K562 (cell line): ENCODE measurements around the gene GPR108. TPM values are rescaled to one million over a fixed set of nuclear protein-coding genes. Genes with fewer than 3 reads are reported as not detected.
A peak's percentile ranks its signal among the peaks of the same experiment; 100 is the strongest.

Experiments
- ATF7 ChIP-seq: fragments of 450-650 bp; IDR thresholded peaks from 2 replicates; pipeline ENCODE4 v1.7.1; 2014; ENCODE audit warnings: mild to moderate bottlenecking, moderate library complexity
- FOXA1 ChIP-seq: fragments of 450-650 bp; IDR thresholded peaks from 2 replicates; pipeline ENCODE4 v1.6.1; 2016; ENCODE audit warnings: mild to moderate bottlenecking, borderline replicate concordance
- FOXM1 ChIP-seq, 2 experiments: fragments of 450-650 bp in 1 of 2; sonication (generic) in 1 of 2; formaldehyde crosslinking in 1 of 2; IDR thresholded peaks; 2 replicates each; pipeline versions ENCODE4 v1.6.1 to v1.9.0; 2017 to 2022; ENCODE audit warnings: low read depth in 2 of 2, mild to moderate bottlenecking in 2 of 2, missing genetic modification reagents in 1 of 2, moderate library complexity in 1 of 2
- GATA2 ChIP-seq: sonication (generic); formaldehyde crosslinking; IDR thresholded peaks from 2 replicates; pipeline ENCODE4 v1.4.0; 2020; ENCODE audit warnings: mild to moderate bottlenecking, missing genetic modification reagents
- ILF3 ChIP-seq: fragments of 450-650 bp; IDR thresholded peaks from 2 replicates; pipeline ENCODE4 v1.6.1; 2018; ENCODE audit warnings: antibody characterized with exemption, mild to moderate bottlenecking, moderate library complexity, borderline replicate concordance
- MIER1 ChIP-seq: fragments of 450-650 bp; IDR thresholded peaks from 2 replicates; pipeline ENCODE4 v1.6.1; 2016; ENCODE audit warnings: antibody characterized with exemption, mild to moderate bottlenecking, low read depth
- NEUROD1 ChIP-seq: fragments of 150-350 bp; IDR thresholded peaks from 2 replicates; pipeline ENCODE4 v1.6.1; 2014; ENCODE audit warnings: borderline replicate concordance, low read length, low read depth; ENCODE audit not compliant: partially characterized antibody
- PHF21A ChIP-seq: fragments of 450-650 bp; IDR thresholded peaks from 2 replicates; pipeline ENCODE4 v1.6.1; 2017; ENCODE audit warnings: low read depth, borderline replicate concordance
- PTRF ChIP-seq: fragments of 450-650 bp; IDR thresholded peaks from 2 replicates; pipeline ENCODE4 v1.6.1; 2016; ENCODE audit warnings: mild to moderate bottlenecking, missing genetic modification characterization, missing compliant biosample characterization
- RBM25 ChIP-seq: fragments of 200-400 bp; formaldehyde crosslinking; IDR thresholded peaks from 2 replicates; pipeline ENCODE4 v1.6.1; 2018; ENCODE audit warnings: low read length, low read depth, moderate library complexity; ENCODE audit not compliant: severe bottlenecking
- RHOXF2B ChIP-seq: fragments of 250-450 bp; sonication (Bioruptor Pico); conservative IDR thresholded peaks from 2 replicates; pipeline ENCODE4 v1.5.1; 2021
- SMAD1 ChIP-seq: fragments of 150-350 bp; IDR thresholded peaks from 2 replicates; pipeline ENCODE4 v1.6.1; 2014; ENCODE audit warnings: low read length, low read depth; ENCODE audit not compliant: partially characterized antibody
- STAG1 ChIP-seq: sonication (generic); formaldehyde crosslinking; IDR thresholded peaks from 2 replicates; pipeline ENCODE4 v1.5.0; 2020; ENCODE audit warnings: missing genetic modification reagents, borderline replicate concordance
- STAT5B ChIP-seq: fragments of 250-450 bp; sonication (Bioruptor Pico); IDR thresholded peaks from 2 replicates; pipeline ENCODE4 v1.8.0; 2021; ENCODE audit warnings: mild to moderate bottlenecking, inconsistent platforms
- SUPT5H ChIP-seq: fragments of 450-650 bp; IDR thresholded peaks from 2 replicates; pipeline ENCODE4 v1.6.1; 2016
- TFAM ChIP-seq: fragments of 250-450 bp; sonication (Bioruptor Pico); conservative IDR thresholded peaks from 2 replicates; pipeline ENCODE4 v1.5.0; 2021; ENCODE audit warnings: mild to moderate bottlenecking, moderate library complexity
- ZBTB7A ChIP-seq: IDR thresholded peaks from 2 replicates; pipeline ENCODE4 v1.6.1; 2011; ENCODE audit warnings: low read depth, mild to moderate bottlenecking, low read length, moderate library complexity, borderline replicate concordance; ENCODE audit not compliant: control insufficient read depth
- ZC3H11A ChIP-seq: IDR thresholded peaks from 2 replicates; pipeline ENCODE4 v1.6.1; 2012; ENCODE audit warnings: low read depth, low read length, improper control_type of control experiment
- ZC3H8 ChIP-seq: fragments of 450-650 bp; IDR thresholded peaks from 2 replicates; pipeline ENCODE4 v1.6.1; 2017
- ZSCAN32 ChIP-seq: fragments of 450-650 bp; formaldehyde crosslinking; IDR thresholded peaks from 2 replicates; pipeline ENCODE4 v1.4.0; 2020; ENCODE audit warnings: mild to moderate bottlenecking, moderate library complexity
- polyA plus RNA-seq, 8 experiments: library from polyadenylated mRNA; depleted of rRNA in 4 of 8; stranded (reverse) in 5 of 8; unstranded in 3 of 8; fragments of >200 nt; fragmentation: Nextera tagmentation in 2 of 8; fragmentation: Illumina TruSeq in 1 of 8; extraction: Ambion mirVana in 2 of 8; extraction: Trizol in 1 of 8; gene quantifications; 2 replicates each; pipeline versions ENCODE4 v1.2.1 to v1.2.3, GENCODE V29; 2011 to 2014; ENCODE audit warnings: inconsistent platforms in 1 of 8, missing spikeins in 1 of 8
- total RNA-seq, 7 experiments: library from RNA; depleted of rRNA in 6 of 7; stranded (reverse); fragments of >200 nt in 6 of 7; fragmentation: Illumina TruSeq in 2 of 7; extraction: Trizol in 2 of 7; gene quantifications; 2 replicates each; pipeline versions ENCODE4 v1.2.1 to v1.2.3, GENCODE V29; 2011 to 2021; ENCODE audit warnings: low replicate concordance in 1 of 7
- TF ChIP-seq, protein P1 (sequence below): fragments of 200-800 bp; sonication (Bioruptor generic); IDR thresholded peaks from 2 replicates; pipeline ENCODE4 v1.6.1; 2017; ENCODE audit warnings: missing genetic modification characterization, missing compliant biosample characterization
- TF ChIP-seq, protein P2 (sequence below): fragments of 450-650 bp; conservative IDR thresholded peaks from 2 replicates; pipeline ENCODE4 v1.6.1; 2016; ENCODE audit warnings: missing genetic modification characterization, low read depth, mild to moderate bottlenecking, missing compliant biosample characterization, moderate library complexity
- TF ChIP-seq, protein P3 (sequence below): sonication (generic); formaldehyde crosslinking; IDR thresholded peaks from 2 replicates; pipeline ENCODE4 v1.8.0; 2022; ENCODE audit warnings: mild to moderate bottlenecking, low read depth, missing genetic modification reagents
- TF ChIP-seq, protein P4 (sequence below): sonication (generic); formaldehyde crosslinking; IDR thresholded peaks from 2 replicates; pipeline ENCODE4 v1.8.0; 2023; ENCODE audit warnings: mild to moderate bottlenecking, missing genetic modification reagents

Gene GPR108
- total and polyA plus RNA-seq, 9 of the 15 experiments (the other 6 are each of a cell fraction or from before 2014, with no cell fraction given) = 2.4 to 33.2 (median 24.4) TPM

DNA sequence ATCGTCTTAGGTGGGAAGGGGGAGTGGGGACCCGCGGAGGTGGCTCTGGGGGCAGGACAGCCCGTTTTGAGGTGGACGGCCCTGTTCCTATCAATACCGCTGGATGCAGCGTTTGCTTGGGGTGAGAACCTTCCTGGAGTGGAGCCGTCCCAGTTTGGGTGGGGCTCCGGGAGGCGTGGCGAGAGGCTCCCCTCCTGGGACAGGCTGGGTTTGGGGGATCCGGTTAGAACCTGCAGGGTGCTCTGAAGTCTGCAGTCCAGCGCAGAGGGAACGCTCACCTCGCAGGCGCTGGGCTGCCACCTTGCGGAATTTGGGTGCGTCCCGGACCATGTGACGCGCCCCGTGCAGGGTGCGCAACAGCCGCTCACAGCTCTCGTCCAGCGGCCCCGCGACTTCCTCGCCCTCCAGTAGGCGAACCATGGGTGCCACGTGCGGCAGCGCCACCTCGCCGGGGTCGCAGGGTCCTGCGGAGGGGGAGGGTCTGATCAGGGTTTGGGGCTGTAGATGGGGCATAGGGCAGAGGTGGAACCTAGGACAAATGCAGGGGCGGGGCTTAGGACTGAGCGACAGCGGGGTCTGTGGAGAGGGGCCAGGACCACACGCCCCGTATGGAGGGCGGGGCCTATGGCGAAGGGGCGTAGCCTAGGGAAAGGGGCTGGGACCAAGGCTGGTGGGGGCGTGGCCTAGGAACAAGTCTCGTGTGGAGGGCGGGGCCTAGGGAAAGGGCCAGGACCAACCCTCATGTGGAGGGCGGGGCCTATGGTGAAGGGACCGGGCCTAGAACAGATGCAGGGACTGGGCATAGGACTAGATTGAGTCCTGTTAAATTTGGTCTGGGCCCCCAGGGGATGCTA is 16.0 kb upstream of the GPR108 start (continued):
- TF ChIP-seq, protein P1, sequence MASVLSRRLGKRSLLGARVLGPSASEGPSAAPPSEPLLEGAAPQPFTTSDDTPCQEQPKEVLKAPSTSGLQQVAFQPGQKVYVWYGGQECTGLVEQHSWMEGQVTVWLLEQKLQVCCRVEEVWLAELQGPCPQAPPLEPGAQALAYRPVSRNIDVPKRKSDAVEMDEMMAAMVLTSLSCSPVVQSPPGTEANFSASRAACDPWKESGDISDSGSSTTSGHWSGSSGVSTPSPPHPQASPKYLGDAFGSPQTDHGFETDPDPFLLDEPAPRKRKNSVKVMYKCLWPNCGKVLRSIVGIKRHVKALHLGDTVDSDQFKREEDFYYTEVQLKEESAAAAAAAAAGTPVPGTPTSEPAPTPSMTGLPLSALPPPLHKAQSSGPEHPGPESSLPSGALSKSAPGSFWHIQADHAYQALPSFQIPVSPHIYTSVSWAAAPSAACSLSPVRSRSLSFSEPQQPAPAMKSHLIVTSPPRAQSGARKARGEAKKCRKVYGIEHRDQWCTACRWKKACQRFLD (CRISPR knock-in tag) = peak; percentile 61; the same call in 1 of the 2 replicates
- no peak for TF ChIP-seq FOXM1 (IDR thresholded peaks at IDR 0.05; ENCODE audit: low read depth)
- 0 out of 2 replicates have a peak, but pooled peaks have one; percentile 40 for TF ChIP-seq FOXM1 (CRISPR knock-in tag; IDR thresholded peaks at IDR 0.05; ENCODE audit: low read depth)
- 0 out of 2 replicates have a peak, but pooled peaks have one; percentile 50 for TF ChIP-seq RHOXF2B
- TF ChIP-seq SMAD1 = no peak
- no peak for TF ChIP-seq NEUROD1
- TF ChIP-seq PTRF (tag) = no peak
- no peak for TF ChIP-seq ZC3H11A
- TF ChIP-seq TFAM (CRISPR knock-in tag) = no peak
- TF ChIP-seq FOXA1 = no peak
- no peak; the same call in 1 of the 2 replicates for TF ChIP-seq STAG1 (CRISPR knock-in tag)
- peak; percentile 80; the same call in 1 of the 2 replicates for TF ChIP-seq PHF21A
- TF ChIP-seq, protein P2, sequence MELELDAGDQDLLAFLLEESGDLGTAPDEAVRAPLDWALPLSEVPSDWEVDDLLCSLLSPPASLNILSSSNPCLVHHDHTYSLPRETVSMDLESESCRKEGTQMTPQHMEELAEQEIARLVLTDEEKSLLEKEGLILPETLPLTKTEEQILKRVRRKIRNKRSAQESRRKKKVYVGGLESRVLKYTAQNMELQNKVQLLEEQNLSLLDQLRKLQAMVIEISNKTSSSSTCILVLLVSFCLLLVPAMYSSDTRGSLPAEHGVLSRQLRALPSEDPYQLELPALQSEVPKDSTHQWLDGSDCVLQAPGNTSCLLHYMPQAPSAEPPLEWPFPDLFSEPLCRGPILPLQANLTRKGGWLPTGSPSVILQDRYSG (tag) = no peak
- peak; percentile 88 for TF ChIP-seq ATF7
- TF ChIP-seq MIER1 = no peak
- TF ChIP-seq ZC3H8 = no peak
- no peak for TF ChIP-seq ZSCAN32 (CRISPR knock-in tag)
- peak; percentile 98 for TF ChIP-seq ZBTB7A
- TF ChIP-seq, protein P3, sequence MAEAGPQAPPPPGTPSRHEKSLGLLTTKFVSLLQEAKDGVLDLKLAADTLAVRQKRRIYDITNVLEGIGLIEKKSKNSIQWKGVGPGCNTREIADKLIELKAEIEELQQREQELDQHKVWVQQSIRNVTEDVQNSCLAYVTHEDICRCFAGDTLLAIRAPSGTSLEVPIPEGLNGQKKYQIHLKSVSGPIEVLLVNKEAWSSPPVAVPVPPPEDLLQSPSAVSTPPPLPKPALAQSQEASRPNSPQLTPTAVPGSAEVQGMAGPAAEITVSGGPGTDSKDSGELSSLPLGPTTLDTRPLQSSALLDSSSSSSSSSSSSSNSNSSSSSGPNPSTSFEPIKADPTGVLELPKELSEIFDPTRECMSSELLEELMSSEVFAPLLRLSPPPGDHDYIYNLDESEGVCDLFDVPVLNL = no peak
- TF ChIP-seq SUPT5H = peak; percentile 68
- no peak for TF ChIP-seq RBM25
- TF ChIP-seq GATA2 = no peak
- TF ChIP-seq, protein P4, sequence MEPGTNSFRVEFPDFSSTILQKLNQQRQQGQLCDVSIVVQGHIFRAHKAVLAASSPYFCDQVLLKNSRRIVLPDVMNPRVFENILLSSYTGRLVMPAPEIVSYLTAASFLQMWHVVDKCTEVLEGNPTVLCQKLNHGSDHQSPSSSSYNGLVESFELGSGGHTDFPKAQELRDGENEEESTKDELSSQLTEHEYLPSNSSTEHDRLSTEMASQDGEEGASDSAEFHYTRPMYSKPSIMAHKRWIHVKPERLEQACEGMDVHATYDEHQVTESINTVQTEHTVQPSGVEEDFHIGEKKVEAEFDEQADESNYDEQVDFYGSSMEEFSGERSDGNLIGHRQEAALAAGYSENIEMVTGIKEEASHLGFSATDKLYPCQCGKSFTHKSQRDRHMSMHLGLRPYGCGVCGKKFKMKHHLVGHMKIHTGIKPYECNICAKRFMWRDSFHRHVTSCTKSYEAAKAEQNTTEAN (CRISPR knock-in tag) = peak; percentile 62
- TF ChIP-seq STAT5B (CRISPR knock-in tag) = no peak
- TF ChIP-seq ILF3 = no peak
